Caco-2 (cell line): ENCODE data around the gene RPN2. TPM values are rescaled to one million over a fixed set of nuclear protein-coding genes. Genes with fewer than 3 reads are reported as not detected.

Experiments used
- BruUV-seq: library from RNA; stranded (reverse); fragments of 400-500 nt; replicated peaks from 2 replicates; lab custom pipeline; 2021; lab: Mats Ljungman, UMichigan
- CTCF ChIA-PET: fragments of 300-600 bp; sonication (Branson Sonifier 250); formaldehyde crosslinking; loops from one replicate; lab custom pipeline; 2022; ENCODE audit warnings: antibody characterized with exemption; lab: Charles Lee
- POLR2A ChIA-PET: fragments of 300-600 bp; sonication (Branson Sonifier 250); formaldehyde crosslinking; loops from one replicate; lab custom pipeline; 2022; ENCODE audit warnings: antibody characterized with exemption; lab: Charles Lee
- DNase-seq, 2 experiments: peaks; one replicate each; pipeline versions ENCODE4 v3.0.0 to v3.0.0-alpha.2; 2020 to 2022
- H3K27me3 ChIP-seq: replicated peaks from 2 replicates; pipeline ENCODE4 v1.6.0; 2011; ENCODE audit warnings: low read length; ENCODE audit not compliant: control insufficient read depth, insufficient read depth
- H3K36me3 ChIP-seq: 2 replicates; pipeline ENCODE4 v1.5.1; 2011; ENCODE audit warnings: low read length; ENCODE audit not compliant: control insufficient read depth, insufficient read depth
- H3K4me1 ChIP-seq: fragments of 250-450 bp; sonication (Bioruptor Pico); 2 replicates; pipeline ENCODE4 v1.5.1; 2020; ENCODE audit warnings: mild to moderate bottlenecking
- H3K4me3 ChIP-seq: 2 replicates; pipeline ENCODE4 v1.5.1; 2011; ENCODE audit warnings: low read depth, mild to moderate bottlenecking, control low read depth, low read length
- H3K9me3 ChIP-seq: fragments of 250-450 bp; sonication (Bioruptor Pico); 2 replicates; pipeline ENCODE4 v1.5.1; 2020; ENCODE audit warnings: mild to moderate bottlenecking, moderate library complexity
- H3K27ac Mint-ChIP-seq: one replicate; pipeline ENCODE4 v1.8.0; 2022; ENCODE audit warnings: mixed read lengths; ENCODE audit not compliant: unreplicated experiment
- H3K27me3 Mint-ChIP-seq: one replicate; pipeline ENCODE4 v1.8.0; 2022; ENCODE audit warnings: mixed read lengths; ENCODE audit not compliant: insufficient read depth, unreplicated experiment
- H3K36me3 Mint-ChIP-seq: one replicate; pipeline ENCODE4 v1.8.0; 2022; ENCODE audit warnings: mild to moderate bottlenecking, mixed read lengths; ENCODE audit not compliant: insufficient read depth, unreplicated experiment
- H3K4me1 Mint-ChIP-seq: one replicate; pipeline ENCODE4 v1.8.0; 2022; ENCODE audit warnings: low read depth, mixed read lengths; ENCODE audit not compliant: unreplicated experiment
- H3K4me3 Mint-ChIP-seq: one replicate; pipeline ENCODE4 v1.8.0; 2022; ENCODE audit warnings: mild to moderate bottlenecking, moderate library complexity, mixed read lengths; ENCODE audit not compliant: unreplicated experiment
- H3K9me3 Mint-ChIP-seq: one replicate; pipeline ENCODE4 v1.8.0; 2022; ENCODE audit warnings: mixed read lengths; ENCODE audit not compliant: unreplicated experiment
- CTCF ChIP-seq, 2 experiments: fragments of 200-600 bp in 1 of 2; IDR thresholded peaks; 1 replicate in 1 of 2; 2 replicates in 1 of 2; pipeline versions ENCODE4 v1.5.1 to v1.8.0; 2011 to 2022; ENCODE audit warnings: antibody characterized with exemption in 1 of 2, control low read depth in 1 of 2, inconsistent platforms in 1 of 2, low read depth in 1 of 2, low read length in 1 of 2, mild to moderate bottlenecking in 1 of 2, moderate library complexity in 1 of 2; ENCODE audit not compliant: insufficient read depth in 1 of 2, severe bottlenecking in 1 of 2, unreplicated experiment in 1 of 2
- intact Hi-C: fragments of 100-400 bp; cut with micrococcal nuclease; formaldehyde crosslinking; loops from one replicate; pipeline ENCODE4 v1.10.0; 2022; ENCODE audit not compliant: unreplicated experiment
- total RNA-seq: library from RNA; stranded (reverse); gene quantifications from 2 replicates; pipeline ENCODE4 v1.2.3, GENCODE V29; 2022

RPN2 gene
- total RNA-seq, 1 experiment from 2014 or later = 838 TPM

GRCh38 chr20:37262505-37262904, 83.4 kb downstream of the RPN2 start:
- no peaks in the 10 kb centered on the region for H3K9me3 ChIP-seq
- Mint-ChIP-seq H3K27me3 (peaks cover 2% of the 10 kb centered on the region), H3K27ac (no peak overlapping the region), H3K4me1 (no peaks in the 10 kb centered on the region), H3K9me3 (no peaks in the 10 kb centered on the region), H3K36me3 (no peaks in the 10 kb centered on the region), H3K4me3 (no peak overlapping the region)
- peak in 1 of 2 experiments; percentile 49 for DNase-seq
- no peak overlapping the region for H3K4me3 ChIP-seq
- no peak for TF ChIP-seq CTCF (IDR thresholded peaks at IDR 0.05; ENCODE audit: insufficient read depth in 1 of 2, low read depth in 1 of 2, low read length in 1 of 2, severe bottlenecking in 1 of 2, unreplicated experiment in 1 of 2)
- POLR2A ChIA-PET = no interaction called here
- H3K4me1 ChIP-seq = no peaks in the 10 kb centered on the region
- intact Hi-C loops = no loop called here
- H3K36me3 ChIP-seq = no peaks in the 10 kb centered on the region
- no peaks in the 10 kb centered on the region for H3K27me3 ChIP-seq
- no TSS peak for BruUV-seq
- CTCF ChIA-PET = no interaction called here

- Histone ChIP-seq H3K36me3 (no peaks in the 10 kb centered on the region), H3K4me1 (no peaks in the 10 kb centered on the region), H3K27me3 (no peaks in the 10 kb centered on the region), H3K9me3 (no peaks in the 10 kb centered on the region), H3K4me3 (no peak overlapping the region)
- H3K4me1 Mint-ChIP-seq = no peaks in the 10 kb centered on the region
- no peaks in the 10 kb centered on the region for H3K9me3 Mint-ChIP-seq
- ChIA-PET CTCF (no interaction called here), POLR2A (interaction anchor here (0.6 kb wide), 1 partner anchor 63 kb away, joined by 4 read pairs; no protein-coding TSS in a partner anchor)
- H3K36me3 Mint-ChIP-seq = no peaks in the 10 kb centered on the region
- no peak for DNase-seq
- no peak overlapping the region for H3K4me3 Mint-ChIP-seq
- TF ChIP-seq CTCF (IDR thresholded peaks at IDR 0.05; ENCODE audit: insufficient read depth in 1 of 2, low read depth in 1 of 2, low read length in 1 of 2, severe bottlenecking in 1 of 2, unreplicated experiment in 1 of 2) = no peak
- H3K27me3 Mint-ChIP-seq = peaks cover 2% of the 10 kb centered on the region
- intact Hi-C loops = no loop called here
- H3K27ac Mint-ChIP-seq = no peak overlapping the region
- BruUV-seq = no TSS peak
These were observed 84.6 kb downstream of the RPN2 start for GRCh38 chr20:37263686-37264085.

- no TSS peak for BruUV-seq
- ChIA-PET CTCF (interaction anchor here (1.6 kb wide), 1 partner anchor 73 kb away, joined by 4 read pairs; no protein-coding TSS in a partner anchor), POLR2A (no interaction called here)
- H3K4me1 ChIP-seq = no peaks in the 10 kb centered on the region
- intact Hi-C loops = no loop called here
- H3K9me3 ChIP-seq = peaks cover 10% of the 10 kb centered on the region; the same call in 1 of the 2 replicates
- TF ChIP-seq CTCF (IDR thresholded peaks at IDR 0.05; ENCODE audit: insufficient read depth in 1 of 2, low read depth in 1 of 2, low read length in 1 of 2, severe bottlenecking in 1 of 2, unreplicated experiment in 1 of 2) = no peak
- H3K9me3 Mint-ChIP-seq = no peaks in the 10 kb centered on the region
- H3K36me3 Mint-ChIP-seq = no peaks in the 10 kb centered on the region
- H3K4me3 Mint-ChIP-seq = no peak overlapping the region
- no peak overlapping the region for H3K4me3 ChIP-seq
- peaks cover 2% of the 10 kb centered on the region for H3K27me3 Mint-ChIP-seq
- no peaks in the 10 kb centered on the region for H3K4me1 Mint-ChIP-seq
- no peaks in the 10 kb centered on the region for H3K27me3 ChIP-seq
- no peak overlapping the region for H3K27ac Mint-ChIP-seq
- no peak for DNase-seq
- H3K36me3 ChIP-seq = no peaks in the 10 kb centered on the region
These were observed 86.0 kb downstream of the RPN2 start for GRCh38 chr20:37265152-37265551.
